Psoas muscle (tissue), 8 donors: ENCODE results near the gene SPTBN1. TPM values are rescaled to one million over a fixed set of nuclear protein-coding genes. Genes with fewer than 3 reads are reported as not detected.

Experiments used
- ATAC-seq, 4 donors: fragments of 200-7000 bp; cut with Tn5 transposase; one replicate each; pipeline ENCODE4 v1.9.1; 2020; ENCODE audit warnings: moderate library complexity in 3 of 4, mild to moderate bottlenecking in 2 of 4
- DNase-seq, 2 donors: peaks; one replicate each; pipeline ENCODE4 v3.0.0-alpha.2; 2020
- H3K27ac ChIP-seq: fragments of 200-600 bp; one replicate; pipeline ENCODE4 v1.8.0; 2022
- H3K27me3 ChIP-seq, 3 donors: fragments of 200-600 bp in 1 of 3; one replicate each; pipeline versions ENCODE4 v1.6.1 to v1.8.0; 2013 to 2022; ENCODE audit warnings: low read length in 2 of 3, mild to moderate bottlenecking in 2 of 3, moderate library complexity in 1 of 3; ENCODE audit not compliant: insufficient read depth in 3 of 3
- H3K36me3 ChIP-seq, 2 donors: fragments of 200-600 bp in 1 of 2; one replicate each; pipeline versions ENCODE4 v1.6.1 to v1.8.0; 2013 to 2022; ENCODE audit warnings: low read depth in 1 of 2, mild to moderate bottlenecking in 1 of 2, moderate library complexity in 1 of 2; ENCODE audit not compliant: insufficient read depth in 1 of 2
- H3K4me1 ChIP-seq: fragments of 200-600 bp; one replicate; pipeline ENCODE4 v1.8.0; 2022
- H3K4me3 ChIP-seq: fragments of 200-600 bp; one replicate; pipeline ENCODE4 v1.8.0; 2022; ENCODE audit warnings: mild to moderate bottlenecking
- H3K9me3 ChIP-seq: fragments of 200-600 bp; one replicate; pipeline ENCODE4 v1.8.0; 2022
- WGBS, 3 donors: extraction: QIAGEN DNeasy Blood & Tissue Kit; methylation state at CpG; one replicate each; pipeline versions ENCODE4 v1.1.6 to v1.1.7; 2013; 5-methylcytosine and 5-hydroxymethylcytosine counted together
- intact Hi-C, 2 donors: fragments of 100-400 bp; cut with DNase I; formaldehyde crosslinking; loops; one replicate each; pipeline versions ENCODE4 v1.11.0 to v1.14.2; 2022
- polyA plus RNA-seq, 3 donors: library from polyadenylated mRNA; stranded (reverse); fragments of 200-250 nt; gene quantifications; one replicate each; pipeline ENCODE4 v1.2.3, GENCODE V29; 2013
- total RNA-seq, 4 donors: library from RNA; stranded (reverse); fragmentation: NEBNext Ultra II Directional in 2 of 4; extraction: Animal tissue kit (Norgen Biotek cat#: 25700) in 2 of 4; gene quantifications; one replicate each; pipeline versions ENCODE4 v1.2.1 to v1.2.4, GENCODE V29; 2021 to 2023
- TF ChIP-seq, protein P1 (sequence below): fragments of 200-600 bp; IDR thresholded peaks from one replicate; pipeline ENCODE4 v1.8.0; 2022; ENCODE audit warnings: antibody characterized with exemption
- donor health status: healthy with polysubstance abuse.
- donor health status: DM: no; HTN: no; CAD: no; lungs with moderate emphysema.
- donor health status: Bipolar disorder and iron deficiency.
- donor health status: healthy.
- donor health status: DM: yes; HTN: yes; CAD: no.
- donor health status: DM: no; HTN: no; CAD: no.
- donor health status: DM: no; HTN: no; CAD: no.
- donor health status: DM: yes; HTN: yes; CAD: no.

The SPTBN1 gene
- total and polyA plus RNA-seq, 7 donors, result 22.9 to 180 (median 87.8) TPM

DNA sequence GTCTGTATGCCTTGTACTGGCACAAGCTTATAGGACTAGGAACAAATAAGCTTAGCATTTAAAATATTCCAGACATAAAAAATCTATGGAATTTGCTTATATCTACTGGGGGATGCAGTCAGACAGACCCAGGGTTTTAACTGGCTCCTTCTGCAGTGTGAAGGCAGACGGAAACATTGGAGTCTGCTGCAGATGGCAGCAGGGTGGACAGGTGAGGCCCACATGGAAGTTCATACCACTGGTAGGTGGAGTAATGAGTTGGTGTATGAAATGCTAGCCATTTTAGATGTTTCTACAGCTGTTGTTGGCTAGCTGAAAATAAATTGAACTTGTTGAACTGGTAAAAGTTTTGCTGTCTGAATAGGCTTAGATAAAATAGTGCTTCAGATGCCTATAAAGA lies 17.7 kb downstream of the SPTBN1 start:
- TF ChIP-seq, protein P1, sequence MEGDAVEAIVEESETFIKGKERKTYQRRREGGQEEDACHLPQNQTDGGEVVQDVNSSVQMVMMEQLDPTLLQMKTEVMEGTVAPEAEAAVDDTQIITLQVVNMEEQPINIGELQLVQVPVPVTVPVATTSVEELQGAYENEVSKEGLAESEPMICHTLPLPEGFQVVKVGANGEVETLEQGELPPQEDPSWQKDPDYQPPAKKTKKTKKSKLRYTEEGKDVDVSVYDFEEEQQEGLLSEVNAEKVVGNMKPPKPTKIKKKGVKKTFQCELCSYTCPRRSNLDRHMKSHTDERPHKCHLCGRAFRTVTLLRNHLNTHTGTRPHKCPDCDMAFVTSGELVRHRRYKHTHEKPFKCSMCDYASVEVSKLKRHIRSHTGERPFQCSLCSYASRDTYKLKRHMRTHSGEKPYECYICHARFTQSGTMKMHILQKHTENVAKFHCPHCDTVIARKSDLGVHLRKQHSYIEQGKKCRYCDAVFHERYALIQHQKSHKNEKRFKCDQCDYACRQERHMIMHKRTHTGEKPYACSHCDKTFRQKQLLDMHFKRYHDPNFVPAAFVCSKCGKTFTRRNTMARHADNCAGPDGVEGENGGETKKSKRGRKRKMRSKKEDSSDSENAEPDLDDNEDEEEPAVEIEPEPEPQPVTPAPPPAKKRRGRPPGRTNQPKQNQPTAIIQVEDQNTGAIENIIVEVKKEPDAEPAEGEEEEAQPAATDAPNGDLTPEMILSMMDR, result no peak
- Histone ChIP-seq H3K4me1 (peaks cover 64% of the 10 kb centered on the region), H3K27me3 (no peaks in the 10 kb centered on the region), H3K4me3 (no peak overlapping the region), H3K9me3 (no peaks in the 10 kb centered on the region), H3K27ac (peak overlapping the region; percentile 12), H3K36me3 (no peaks in the 10 kb centered on the region)
- intact Hi-C loops, result no loop called here
- DNase-seq (no peak), ATAC-seq (no peak)
- WGBS, 3 donors, result 71 to 91% (median 77%) methylated on average over 1 of the region's 1 CpG

DNA sequence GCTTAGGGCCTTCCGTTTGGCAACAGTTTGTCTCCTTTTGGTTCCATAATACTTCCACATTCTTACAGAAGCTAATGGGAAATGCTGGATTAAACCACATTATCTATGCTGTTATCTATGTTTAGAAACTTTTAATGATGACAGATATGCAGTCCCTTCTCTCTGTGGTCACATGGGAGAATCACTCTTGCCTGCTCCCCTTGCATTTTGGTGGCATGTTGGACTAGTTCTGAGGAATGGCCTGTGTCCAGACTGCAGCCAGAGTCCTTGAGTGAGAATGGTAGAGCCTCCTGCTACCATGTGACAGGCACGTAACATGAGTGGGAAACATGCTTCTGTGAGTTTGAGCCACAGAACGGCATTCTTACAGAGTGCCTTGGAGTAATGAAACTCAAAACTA lies 19.2 kb downstream of the SPTBN1 start:
- WGBS, 3 donors, result 34 to 50% (median 35%) methylated on average over 3 of the region's 3 CpGs
- TF ChIP-seq, protein P1, result no peak
- ATAC-seq, result peak in 1 of 4 donors; percentile 42
- no peak for DNase-seq
- Histone ChIP-seq H3K27ac (peak overlapping the region; percentile 21), H3K36me3 (no peaks in the 10 kb centered on the region), H3K27me3 (no peaks in the 10 kb centered on the region), H3K4me3 (no peak overlapping the region), H3K9me3 (no peaks in the 10 kb centered on the region), H3K4me1 (peaks cover 52% of the 10 kb centered on the region)
- intact Hi-C loops, result no loop called here

DNA sequence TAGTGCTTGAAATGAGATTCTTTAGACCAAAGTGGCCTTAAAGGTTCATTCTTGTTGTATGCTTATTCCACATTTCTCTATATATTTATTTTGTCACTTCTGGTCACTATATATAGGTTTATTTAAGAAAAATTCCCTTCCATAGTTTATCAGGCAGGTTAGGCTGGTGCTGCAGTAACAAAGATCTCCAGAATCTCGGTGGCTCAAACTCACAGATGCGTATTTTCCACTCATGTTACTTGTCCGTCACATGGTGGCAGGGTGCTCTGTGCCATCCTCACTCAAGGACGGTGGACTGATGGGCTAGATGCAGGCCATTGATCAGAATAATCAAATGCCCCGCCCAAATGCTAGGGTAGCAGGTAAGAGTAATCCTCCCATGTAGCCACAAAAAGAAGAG lies 19.8 kb downstream of the SPTBN1 start:
- WGBS, 3 donors, result 75 to 93% (median 91%) methylated on average over 5 of the region's 5 CpGs
- no peak for DNase-seq
- H3K4me3 ChIP-seq, result no peak overlapping the region
- H3K27me3 ChIP-seq, result no peaks in the 10 kb centered on the region
- peaks cover 50% of the 10 kb centered on the region for H3K4me1 ChIP-seq
- H3K36me3 ChIP-seq, result no peaks in the 10 kb centered on the region
- ATAC-seq, result no peak
- TF ChIP-seq, protein P1, result no peak
- no peaks in the 10 kb centered on the region for H3K9me3 ChIP-seq
- intact Hi-C loops, result no loop called here
- peak overlapping the region; percentile 21 for H3K27ac ChIP-seq

DNA sequence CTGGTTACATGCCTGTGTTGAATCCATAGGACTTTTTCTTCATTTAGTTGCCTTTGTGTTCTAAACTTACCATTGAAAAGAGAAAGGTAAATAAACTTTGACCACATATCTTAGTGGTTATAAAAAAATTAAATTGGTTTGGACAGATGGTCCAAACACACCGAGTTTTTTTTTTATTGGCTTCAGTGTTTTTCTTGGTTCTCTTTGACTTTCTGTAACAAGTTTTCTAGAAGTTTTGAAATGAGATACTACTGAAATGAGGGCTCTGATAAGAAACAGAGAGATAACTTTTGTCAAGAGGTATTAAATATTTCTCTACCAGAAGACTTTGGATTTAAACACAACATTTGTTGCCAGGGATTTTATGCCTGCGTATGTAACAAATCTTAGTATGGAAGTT lies 20.7 kb downstream of the SPTBN1 start:
- ATAC-seq (no peak), DNase-seq (no peak)
- H3K27me3 ChIP-seq, result no peaks in the 10 kb centered on the region
- WGBS, 3 donors, result 34 to 46% (median 37%) methylated on average over 2 of the region's 2 CpGs
- H3K4me1 ChIP-seq, result peaks cover 42% of the 10 kb centered on the region
- TF ChIP-seq, protein P1, result no peak
- peak overlapping the region; percentile 7 for H3K27ac ChIP-seq
- H3K36me3 ChIP-seq, result no peaks in the 10 kb centered on the region
- intact Hi-C loops, result no loop called here
- no peak overlapping the region for H3K4me3 ChIP-seq
- H3K9me3 ChIP-seq, result no peaks in the 10 kb centered on the region

DNA sequence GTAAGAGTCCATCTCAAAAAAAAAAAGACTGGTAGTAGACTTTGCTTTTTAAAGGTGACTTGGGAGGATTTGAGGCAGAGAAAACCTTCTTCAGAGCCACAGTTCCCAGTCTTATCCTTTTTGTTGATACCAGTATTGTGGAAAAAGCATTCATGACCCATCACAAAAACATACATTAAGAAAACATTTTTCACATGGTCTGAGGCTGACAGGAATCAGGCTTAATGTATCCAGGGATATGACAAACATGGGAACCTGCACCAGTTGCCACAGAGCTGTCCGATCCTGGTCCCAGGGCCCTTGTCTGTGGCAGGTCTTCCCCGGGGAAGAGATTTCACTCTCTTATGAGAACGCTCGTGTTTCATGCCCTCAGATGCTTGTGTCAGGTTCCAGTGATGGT lies 21.8 kb downstream of the SPTBN1 start:
- no peaks in the 10 kb centered on the region for H3K9me3 ChIP-seq
- intact Hi-C loops, result no loop called here
- no peaks in the 10 kb centered on the region for H3K36me3 ChIP-seq
- DNase-seq (no peak), ATAC-seq (no peak)
- TF ChIP-seq, protein P1, result no peak
- H3K4me1 ChIP-seq, result peaks cover 48% of the 10 kb centered on the region
- 71 to 85% (median 73%) methylated on average over 4 of the region's 4 CpGs for WGBS, 3 donors
- peak overlapping the region; percentile 7 for H3K27ac ChIP-seq
- H3K4me3 ChIP-seq, result no peak overlapping the region
- H3K27me3 ChIP-seq, result no peaks in the 10 kb centered on the region
